Activated CD8-positive, alpha-beta memory T cell treated with anti-CD3 and anti-CD28 coated beads for 24 hours (primary cell): ENCODE data around the gene RHEB.

ENCODE experiments used
- DNase-seq: peaks from one replicate; pipeline ENCODE4 v3.0.0-alpha.2; 2020

The RHEB gene

DNA sequence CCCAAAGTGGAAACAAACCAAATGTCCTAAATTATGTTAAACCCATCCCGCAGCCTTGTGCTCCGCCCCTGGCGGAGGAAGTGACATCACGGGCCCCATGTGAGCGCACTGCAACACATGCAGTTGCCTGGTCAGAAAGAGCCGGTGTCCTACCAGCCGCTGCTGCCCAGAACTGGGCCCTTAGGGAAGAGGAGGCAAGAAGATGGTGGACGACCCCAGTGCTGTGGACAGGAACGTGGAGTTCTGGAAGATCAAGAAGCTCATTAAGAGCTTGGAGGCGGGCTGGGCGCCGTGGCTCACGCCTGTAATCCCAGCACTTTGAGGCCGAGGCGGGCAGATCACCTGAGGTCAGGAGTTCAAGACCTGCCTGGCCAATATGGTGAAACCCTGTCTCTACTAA is 18.0 kb downstream of the RHEB start:
- DNase-seq, result no peak

DNA sequence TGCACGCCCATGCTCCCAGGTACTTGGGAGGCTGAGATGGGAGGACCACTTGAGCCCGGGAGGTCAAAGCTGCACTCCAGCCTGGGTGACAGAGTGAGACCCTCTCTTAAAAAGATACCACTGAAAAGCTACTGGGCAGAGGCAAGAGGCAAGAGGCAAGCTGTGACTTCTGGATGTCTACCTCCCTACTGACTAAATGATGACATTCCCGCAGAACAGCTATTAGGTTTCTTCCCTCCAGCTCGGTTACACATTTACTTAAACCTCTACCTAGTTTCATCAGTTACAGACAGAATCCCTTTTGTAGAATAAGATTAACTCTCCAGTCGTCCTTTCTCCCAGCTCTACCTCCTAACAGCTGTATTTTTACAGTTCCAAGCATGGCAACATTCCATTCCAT is 21.2 kb downstream of the RHEB start:
- DNase-seq, result no peak

DNA sequence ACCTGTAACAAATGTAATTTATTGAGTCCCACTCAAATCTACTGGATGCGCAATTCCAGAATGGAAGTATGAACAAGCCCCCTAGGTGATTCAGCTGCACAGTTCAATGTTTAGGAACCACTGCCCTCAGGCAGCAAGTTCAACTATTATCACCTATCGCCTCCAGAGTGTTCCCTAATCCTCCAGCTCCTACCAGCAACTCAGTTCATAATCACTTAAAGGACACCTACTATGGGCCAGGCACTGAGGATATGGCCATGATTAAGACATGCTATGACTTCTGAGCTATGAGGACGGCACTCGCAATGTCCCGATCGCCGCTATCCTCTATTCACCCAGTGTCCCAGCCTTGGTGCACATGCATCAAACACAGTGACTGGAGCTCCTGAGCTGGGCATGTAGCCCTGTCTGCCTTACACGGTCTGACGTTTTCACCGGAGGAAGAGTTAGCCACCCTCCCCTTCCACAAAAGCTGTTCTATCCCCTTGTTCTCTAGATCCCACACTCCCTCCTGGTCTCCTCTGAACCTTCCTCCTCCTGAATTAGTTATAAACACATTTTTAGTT is 22.3 kb downstream of the RHEB start:
- DNase-seq, result no peak

DNA sequence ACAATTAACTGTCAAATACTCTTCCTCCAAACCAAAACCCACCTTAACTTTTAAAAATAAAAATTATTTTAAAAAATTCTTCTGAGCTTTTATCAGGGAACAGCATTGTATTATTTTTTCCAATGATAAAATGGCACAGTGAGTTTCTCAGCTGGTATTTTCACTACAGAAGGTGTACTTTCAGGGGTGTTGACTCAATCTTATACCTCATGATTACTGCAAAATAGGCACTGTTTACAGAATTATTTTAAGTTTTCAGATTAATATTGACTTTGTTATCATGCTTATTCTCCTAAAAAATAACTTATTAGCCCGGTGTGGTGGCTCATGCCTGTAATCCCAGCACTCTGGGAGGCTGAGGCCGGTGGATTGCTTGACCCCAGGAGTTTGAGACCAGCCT is 24.3 kb downstream of the RHEB start:
- no peak for DNase-seq

DNA sequence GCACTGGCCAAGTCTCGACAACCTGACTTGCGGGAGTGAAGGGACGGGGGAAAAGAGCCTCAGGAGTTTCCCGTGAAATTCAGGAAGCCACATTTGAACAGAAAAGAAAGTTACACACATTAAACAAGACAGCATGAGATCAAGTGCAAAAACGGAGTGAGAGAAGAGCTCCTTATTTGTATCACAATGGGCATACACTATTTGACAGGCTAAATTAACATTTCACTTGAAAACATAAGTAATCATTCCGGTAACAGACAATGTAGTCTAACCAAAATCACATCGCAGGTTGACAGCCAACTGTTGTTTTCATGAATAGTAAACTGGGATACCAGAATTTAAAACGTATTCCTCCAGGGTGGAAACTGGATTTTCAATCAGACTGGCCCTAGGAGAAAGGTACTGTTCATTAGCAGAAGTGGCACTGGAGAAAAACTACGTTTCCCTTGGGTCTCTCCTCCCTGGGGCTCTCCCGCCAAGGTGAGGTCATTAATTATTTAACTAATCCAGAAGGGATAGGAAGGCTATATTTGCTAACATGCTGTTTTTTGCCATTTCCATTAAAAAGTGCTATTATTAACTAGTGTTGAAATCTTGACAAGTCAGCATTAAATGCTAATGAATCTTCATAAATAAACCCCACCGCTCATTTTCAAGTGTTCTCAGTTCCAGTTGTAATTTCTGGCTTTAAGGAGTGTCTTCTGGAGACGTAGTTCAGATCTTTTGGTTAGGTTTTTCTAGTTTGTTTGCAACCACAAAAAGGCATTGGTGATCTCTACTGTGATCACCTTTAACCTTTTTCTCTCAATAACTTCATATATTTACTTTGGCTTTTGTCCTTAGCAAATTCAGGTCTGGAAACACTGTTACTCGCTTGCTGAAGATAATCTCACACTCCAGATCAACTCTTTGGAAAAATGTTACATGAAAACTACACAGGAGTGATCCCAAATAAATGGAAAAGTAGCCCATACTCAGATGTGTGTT is 25.1 kb downstream of the RHEB start:
- DNase-seq, result no peak

DNA sequence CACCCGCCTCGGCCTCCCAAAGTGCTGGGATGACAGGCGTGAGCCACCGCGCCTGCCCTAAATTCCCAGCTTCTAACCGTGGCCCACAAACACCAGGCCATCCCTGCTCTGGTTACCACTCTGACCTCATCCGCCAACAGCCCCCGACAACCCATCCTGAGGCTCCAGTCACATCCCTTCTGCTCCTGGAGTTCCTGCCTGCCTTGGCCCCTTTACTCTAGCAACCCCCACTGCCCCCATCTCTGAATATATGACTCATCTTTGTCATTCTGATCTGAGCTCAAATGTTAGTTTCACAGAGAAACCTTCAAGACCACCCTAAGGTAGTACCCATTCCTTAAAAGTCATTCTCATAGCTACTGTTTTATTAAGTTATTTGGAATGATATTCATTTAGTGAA is 26.6 kb downstream of the RHEB start:
- DNase-seq, result no peak

DNA sequence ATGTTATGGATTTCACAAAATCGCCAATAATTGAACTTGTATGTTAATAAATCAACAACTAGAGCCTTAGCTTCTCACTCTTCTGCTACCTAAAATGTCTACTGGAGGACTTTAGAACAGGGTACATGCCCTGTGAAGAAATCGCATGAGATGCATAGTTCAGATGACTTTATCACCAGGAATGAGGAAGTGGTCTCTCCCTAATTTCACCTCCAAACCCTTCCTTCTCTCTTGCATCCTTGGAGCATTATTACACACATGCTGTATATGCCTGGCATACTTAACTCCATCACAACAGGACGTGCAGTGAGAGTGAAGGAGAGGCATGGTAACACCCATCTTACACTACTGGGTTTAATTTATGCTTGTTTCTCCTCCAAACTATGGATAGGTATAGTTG is 27.8 kb downstream of the RHEB start:
- DNase-seq, result no peak

DNA sequence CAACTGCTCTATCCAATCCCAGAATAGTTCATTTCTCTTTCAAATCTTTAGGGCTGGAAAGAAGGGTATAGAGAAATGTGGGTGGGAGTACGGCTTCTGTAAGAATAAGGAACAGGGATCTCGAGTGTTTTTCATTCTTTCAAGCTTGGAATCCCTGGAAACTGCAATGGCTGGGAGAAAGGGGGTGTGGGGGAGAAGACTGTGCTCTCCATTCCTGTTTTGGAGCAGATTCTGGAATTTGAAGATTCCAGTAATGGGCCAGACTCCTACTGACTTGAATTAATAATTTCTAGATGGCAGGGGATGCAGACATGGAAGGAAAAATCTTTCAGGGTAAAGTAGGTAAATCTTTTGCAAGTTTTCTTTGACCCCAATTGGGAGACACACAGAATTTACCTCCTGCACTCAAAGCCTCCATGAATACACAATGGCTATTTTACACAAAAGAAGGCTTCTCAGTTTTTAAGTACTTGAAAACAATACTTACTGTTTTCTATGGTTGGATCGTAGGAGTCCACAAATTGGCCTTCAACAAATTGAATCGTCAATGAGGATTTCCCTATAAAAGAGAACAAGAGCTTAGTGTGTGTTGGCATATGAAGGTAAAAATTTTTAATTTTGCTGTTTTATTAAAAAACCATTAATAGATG is 29.1 kb downstream of the RHEB start:
- no peak for DNase-seq

DNA sequence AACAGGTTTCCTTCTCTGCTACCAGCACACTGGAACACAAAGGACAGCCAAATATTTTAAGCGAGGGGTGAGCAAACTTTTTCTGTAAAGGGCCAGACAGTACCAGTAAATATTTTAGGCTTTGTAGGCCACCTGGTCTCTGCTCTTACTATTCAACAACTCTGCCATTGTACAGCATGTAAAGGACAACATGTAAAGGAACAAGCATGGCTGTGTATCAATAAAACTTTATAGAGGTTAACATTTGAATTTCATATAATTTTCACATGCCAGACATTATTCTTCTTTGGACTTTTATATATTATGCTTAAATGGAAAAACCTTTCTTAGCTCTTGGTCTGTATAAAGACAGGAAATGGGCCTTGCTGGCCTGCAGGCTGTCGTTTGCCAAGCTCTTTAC is 30.2 kb downstream of the RHEB start:
- DNase-seq, result no peak

DNA sequence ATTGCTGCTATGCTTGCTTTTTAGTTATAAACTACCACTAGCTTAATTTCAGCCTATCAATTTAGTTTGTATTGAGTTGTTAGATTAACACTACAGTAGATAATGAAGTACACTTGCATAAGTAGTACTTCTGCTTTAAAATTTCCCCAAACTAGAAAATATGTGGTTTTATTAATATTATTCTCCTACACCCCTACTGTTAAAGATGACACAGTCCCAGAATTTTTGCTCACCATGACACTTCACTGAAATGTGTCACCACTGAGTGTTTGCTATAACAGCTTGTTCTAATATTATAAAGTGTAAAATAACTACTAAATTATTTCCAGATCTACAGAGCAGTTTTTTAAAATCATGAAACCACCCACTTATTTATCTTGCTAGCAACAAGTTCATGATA is 31.6 kb downstream of the RHEB start:
- DNase-seq, result no peak

DNA sequence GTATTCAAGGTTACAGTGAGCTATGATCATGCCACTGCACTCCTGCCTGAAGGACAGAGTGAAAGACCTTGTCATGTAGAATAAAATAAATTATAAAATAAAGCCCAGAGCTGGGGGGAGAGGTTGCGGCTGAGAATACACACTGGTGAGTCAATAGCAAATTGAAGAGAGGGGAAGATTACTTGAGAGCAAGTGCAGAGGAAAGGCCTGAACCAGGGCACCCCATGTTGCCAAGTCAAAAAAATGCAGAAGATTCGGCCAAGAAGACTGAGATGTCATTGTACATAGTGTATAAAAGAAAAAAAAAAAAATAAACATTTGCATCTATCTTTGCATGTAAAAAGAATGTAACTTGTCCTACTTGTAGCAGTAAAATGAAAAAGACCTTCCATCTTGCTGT is 32.5 kb downstream of the RHEB start:
- no peak for DNase-seq

DNA sequence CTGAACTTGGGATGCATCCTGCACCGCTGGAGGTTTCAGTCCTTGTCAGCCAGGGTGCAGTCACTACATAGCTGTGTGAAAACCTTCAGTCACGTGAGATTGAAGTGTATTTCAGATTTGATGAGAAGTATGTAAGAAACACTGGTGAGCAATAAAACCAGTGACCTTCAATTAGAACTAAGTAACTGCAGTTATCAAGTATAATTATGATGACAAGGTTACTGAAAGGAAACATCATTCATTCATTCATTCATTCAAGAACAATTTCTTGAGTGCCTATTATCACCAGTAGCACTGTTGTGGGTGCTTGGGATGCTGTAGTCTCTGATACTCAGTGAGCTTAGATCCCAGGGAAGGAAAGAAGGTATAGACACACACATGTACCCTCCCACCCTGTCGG is 33.6 kb downstream of the RHEB start:
- DNase-seq, result no peak

DNA sequence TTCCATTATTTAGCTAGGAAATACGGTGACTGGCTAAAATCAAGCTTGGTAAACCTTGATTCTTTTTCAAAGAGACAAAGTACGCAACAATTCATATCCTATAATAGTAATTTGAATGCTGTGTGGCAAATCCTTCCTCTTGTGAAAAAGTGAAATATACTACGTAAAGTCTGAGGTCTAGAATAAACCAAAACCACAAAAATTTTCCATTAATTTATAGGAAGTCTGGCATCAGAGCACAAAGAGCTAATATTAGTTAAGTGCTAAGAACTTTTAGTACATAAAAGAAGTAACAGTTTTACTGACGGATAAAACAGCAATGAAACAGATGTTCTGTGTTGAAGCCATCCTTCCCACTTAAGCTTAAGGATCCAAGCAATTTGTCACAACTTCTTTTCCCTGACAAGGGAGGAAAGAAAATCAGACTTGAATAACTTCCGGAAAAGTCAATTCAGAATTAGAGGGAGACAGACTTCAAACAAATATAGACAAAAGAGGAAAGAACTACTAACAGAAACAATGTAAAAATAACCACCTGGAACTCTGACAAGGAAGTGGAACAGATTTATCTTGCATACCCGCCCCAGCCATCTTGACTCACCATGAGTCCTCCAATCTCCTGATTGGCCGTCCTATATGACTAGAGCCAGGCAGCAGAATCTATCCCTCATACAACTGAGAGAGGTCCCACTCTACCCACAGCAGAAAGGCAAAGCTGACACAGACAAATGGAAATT is 34.6 kb downstream of the RHEB start:
- no peak for DNase-seq

DNA sequence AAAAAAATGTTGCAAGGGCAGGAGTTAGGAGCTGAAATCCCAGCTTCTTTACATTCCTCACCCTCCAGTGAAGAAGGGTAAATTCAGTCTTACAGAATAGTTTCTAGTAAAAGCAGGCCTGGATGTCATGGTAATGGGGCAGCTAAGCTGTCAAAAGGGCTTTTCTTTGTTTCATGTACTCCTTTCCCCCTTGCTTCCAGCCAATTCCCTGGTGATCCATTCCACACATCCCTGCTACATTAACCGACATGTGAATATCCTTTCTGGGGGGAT is 36.0 kb downstream of the RHEB start:
- no peak for DNase-seq

DNA sequence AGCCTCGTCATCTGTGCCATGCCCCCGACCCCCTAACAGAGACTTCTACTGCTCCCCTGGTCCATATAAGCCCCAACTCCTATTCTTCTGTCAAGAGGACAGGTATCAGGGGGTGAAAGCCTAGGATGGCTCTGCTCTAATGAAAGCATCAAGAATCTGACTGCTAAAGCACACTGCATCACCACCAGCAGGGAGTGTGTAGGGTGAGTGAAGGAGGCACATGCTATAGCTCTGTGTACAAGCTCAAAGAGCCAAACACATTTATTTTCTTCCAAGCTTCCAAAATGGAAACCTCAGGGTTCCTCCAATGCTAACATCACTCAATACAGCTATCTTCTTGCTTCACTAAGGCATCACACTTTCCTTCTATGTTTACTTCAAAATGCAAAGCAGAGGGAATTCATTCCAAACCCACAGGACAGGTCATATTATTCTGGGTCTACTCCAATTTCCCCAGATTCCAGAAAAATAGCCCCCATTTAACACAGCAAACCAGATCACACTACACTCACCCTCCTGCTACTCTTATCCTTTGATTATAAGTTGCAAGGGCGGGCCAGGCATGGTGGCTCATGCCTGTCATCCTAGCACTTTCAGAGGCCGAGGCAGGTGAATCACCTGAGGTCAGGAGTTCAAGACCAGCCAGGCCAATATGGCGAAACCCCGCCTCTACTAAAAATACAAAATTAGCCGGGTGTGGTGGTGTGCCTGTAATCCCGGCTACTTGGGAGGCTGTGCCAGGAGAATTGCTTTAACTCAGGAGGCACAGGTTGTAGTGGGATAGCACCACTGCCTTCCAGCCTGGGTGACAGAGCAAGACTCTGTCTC is 36.6 kb downstream of the RHEB start:
- no peak for DNase-seq

DNA sequence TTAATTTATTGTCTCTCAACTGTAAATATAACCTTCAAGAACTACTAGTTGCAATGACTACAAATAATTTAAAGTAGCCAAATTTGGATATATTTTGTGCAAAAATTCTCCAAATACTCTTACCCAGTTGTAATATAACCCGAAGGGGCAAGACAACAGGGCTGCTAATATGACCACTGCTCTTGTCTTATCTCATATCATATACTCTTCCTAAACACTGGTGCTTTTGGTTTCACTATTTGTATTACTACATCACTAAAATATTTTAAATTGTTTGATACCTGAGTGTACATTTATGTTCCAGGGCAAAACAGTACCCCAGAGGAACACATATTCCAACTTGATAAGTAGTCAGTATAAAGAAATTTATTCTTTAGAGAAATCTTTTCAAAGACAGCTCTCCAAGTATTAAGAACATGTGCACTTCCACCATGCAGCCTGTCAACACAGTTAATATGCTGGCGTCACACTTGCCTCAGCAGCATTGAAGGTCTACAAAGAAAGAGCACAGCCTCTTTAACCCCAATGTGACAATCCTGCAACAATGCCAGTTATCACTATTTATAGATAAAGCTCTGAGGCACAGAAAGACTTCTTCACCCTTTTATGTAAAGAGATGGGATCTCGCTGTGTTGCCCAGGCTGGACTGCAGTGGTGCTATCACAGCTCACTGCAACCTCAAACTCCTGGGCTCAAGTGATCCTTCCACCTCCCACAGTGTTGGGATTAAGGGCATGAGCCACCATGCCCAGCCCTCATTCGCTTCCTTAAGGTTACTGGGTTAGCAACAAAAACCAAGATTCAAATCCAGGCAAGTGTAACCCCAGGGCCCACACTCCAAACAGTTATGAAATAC is 37.8 kb downstream of the RHEB start:
- no peak for DNase-seq

DNA sequence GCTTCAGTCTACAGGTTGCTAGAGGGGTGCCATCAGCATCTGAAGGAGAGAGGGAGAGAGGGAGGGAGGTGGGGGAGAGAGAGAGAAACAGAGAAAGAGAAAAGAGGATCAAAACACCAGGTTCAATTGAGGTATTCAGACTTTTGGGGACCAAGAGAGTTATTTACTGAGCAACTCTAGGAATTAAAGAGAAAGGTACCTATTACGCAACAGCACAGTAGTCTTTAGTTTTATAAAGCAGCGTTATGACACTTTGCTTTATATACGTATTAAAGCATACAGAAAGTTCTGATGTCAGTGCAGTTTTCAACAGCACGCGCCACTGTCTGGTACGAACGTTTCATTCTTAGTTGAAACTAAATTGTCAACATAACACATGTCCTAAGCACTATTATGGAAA is 41.8 kb downstream of the RHEB start:
- no peak for DNase-seq

DNA sequence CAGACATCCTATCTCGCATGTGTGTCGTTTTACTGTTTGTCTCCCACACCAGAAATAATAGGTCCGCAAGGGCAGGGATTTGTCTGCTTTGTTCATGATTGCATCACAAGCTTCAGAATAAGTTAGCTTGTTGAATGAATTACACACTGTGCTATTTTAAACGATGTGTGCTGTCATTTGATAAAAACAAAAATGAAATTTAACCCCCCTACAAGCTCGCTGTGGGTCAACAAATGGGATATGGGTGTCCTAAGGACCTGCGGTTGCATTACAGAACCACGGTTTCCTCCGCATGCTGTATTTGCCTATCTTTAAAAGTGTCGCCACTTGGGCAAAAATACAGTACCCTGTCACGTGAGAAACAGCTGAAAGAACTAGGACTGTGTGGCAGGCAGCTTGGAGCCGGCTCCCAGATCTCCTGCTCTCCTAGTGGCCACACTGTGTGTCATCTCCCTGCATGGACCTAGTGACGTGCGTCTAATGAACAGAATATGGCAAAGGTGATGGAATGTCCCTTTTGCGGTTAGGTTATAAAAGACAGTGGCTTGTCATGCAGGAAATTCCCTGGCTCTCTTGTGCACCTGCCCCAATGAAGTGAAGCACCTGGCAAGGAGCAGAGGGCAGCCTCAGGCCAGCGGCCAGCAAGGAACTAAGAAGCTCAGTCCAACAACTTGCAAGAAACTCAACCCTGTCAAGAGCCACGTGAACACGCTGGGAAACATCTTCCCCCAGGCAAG is 46.9 kb downstream of the RHEB start:
- DNase-seq, result no peak

DNA sequence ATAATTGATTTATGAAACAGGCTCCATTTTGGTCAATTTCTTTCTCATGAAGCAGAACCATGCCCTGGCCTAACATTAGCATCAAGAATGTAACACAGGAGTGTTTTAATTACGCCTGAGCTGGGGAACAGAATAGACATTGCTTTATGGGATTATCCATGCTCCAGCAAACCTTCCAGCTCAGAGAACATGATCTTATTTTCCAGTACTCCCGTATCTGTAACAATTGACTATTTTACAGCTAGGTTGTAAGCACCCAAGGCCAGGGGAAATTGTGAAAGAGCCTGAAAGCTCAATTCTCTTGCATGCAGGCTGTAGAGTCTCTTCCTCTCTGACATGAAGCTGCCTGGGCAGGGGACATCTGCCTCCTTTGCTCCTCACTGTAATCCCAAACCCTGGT is 49.0 kb downstream of the RHEB start:
- DNase-seq, result no peak

DNA sequence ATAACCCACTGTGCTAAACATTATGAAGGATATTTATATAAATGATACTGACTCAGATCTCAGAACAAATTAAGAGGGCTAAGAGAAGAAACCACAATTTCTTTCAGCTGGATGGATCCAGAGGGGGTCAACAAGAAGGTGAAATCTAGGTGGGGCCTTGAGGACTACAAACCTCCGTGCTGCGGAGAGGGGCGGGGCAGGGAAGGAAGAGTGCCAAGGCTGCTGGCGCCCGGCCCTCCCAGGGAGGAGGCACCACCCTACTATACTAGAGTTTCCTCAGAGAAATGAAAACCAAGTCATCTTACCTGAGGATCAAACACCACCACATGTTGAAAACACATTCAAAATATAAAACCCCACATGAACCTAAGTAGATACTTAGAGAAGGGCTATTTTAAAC is 50.4 kb downstream of the RHEB start:
- no peak for DNase-seq
